ENCODE results near the gene SPRY2. TPM values are rescaled to one million over a fixed set of nuclear protein-coding genes. Genes with fewer than 3 reads are reported as not detected.

The SPRY2 gene
- total RNA-seq, 1 experiment from 2014 or later: 7.2 TPM

GRCh38 chr13:80390338-80390737 is 49.4 kb upstream of the SPRY2 start:
- no peaks in the 10 kb centered on the region for H3K36me3 ChIP-seq (ENCODE audit: control insufficient read depth in 1 of 2, insufficient read depth in 2 of 2, low read length in 2 of 2)

GRCh38 chr13:80389073-80390038 is 48.4 kb upstream of the SPRY2 start:
- Histone ChIP-seq H3K4me2 (ENCODE audit: low read length) (no peak overlapping the region), H3K27me3 (ENCODE audit: insufficient read depth, low read length) (no peaks in the 10 kb centered on the region), H3K9me3 (ENCODE audit: control insufficient read depth in 1 of 2, insufficient read depth in 1 of 2, low read depth in 1 of 2, low read length in 2 of 2) (peaks cover 0 to 3% of the 10 kb centered on the region in 2 experiments; a peak in 2 of 4 replicates), H3K79me2 (ENCODE audit: insufficient read depth, low read length) (no peaks in the 10 kb centered on the region), H3K9ac (ENCODE audit: low read length) (no peak overlapping the region), H3K4me3 (replicated peaks in 1 of 2; ENCODE audit: low read depth in 1 of 2, low read length in 2 of 2) (no peak overlapping the region), H3K27ac (ENCODE audit: low read depth, low read length) (no peak overlapping the region), H3K36me3 (ENCODE audit: control insufficient read depth in 1 of 2, insufficient read depth in 2 of 2, low read length in 2 of 2) (no peaks in the 10 kb centered on the region), H3K4me1 (ENCODE audit: control insufficient read depth in 1 of 2, insufficient read depth in 2 of 2, low read length in 2 of 2) (no peaks in the 10 kb centered on the region), H4K20me1 (ENCODE audit: insufficient read depth) (no peaks in the 10 kb centered on the region), H3K9me2 (ENCODE audit: insufficient read depth) (no peaks in the 10 kb centered on the region), H2AFZ (ENCODE audit: low read depth, low read length, poor library complexity, severe bottlenecking) (no peak overlapping the region)
- RAD21 ChIA-PET (ENCODE audit: low non-redundant PET in 1 of 2, low total read pairs in 2 of 2, uncharacterized antibody in 2 of 2, unreplicated experiment in 2 of 2): no interaction called here
- CTCF ChIA-PET: no interaction called here
- no peak for DNase-seq (ENCODE audit: low read depth, low spot score)
- no peak for TF ChIP-seq ZFX (IDR thresholded peaks at IDR 0.05)
- TF ChIP-seq POLR2AphosphoS5 (IDR thresholded peaks at IDR 0.05; ENCODE audit: low read depth, low read length): no peak
- no peak for TF ChIP-seq ZNF274 (IDR thresholded peaks at IDR 0.05; ENCODE audit: low read depth, low read length)
- TF ChIP-seq EGR1 (IDR thresholded peaks at IDR 0.05; ENCODE audit: low read depth): no peak
- no peak for TF ChIP-seq CBX3 (IDR thresholded peaks at IDR 0.05; ENCODE audit: low read depth)
- TF ChIP-seq ELF1 (IDR thresholded peaks at IDR 0.05; ENCODE audit: borderline replicate concordance, low read depth): no peak
- TF ChIP-seq SRF (IDR thresholded peaks at IDR 0.05; ENCODE audit: low read depth): no peak
- TF ChIP-seq SP1 (IDR thresholded peaks at IDR 0.05; ENCODE audit: low read depth): no peak
- TF ChIP-seq YY1 (IDR thresholded peaks at IDR 0.05; ENCODE audit: extremely low read depth, insufficient replicate concordance, low read depth, low read length): no peak
- POLR2A ChIA-PET: no interaction called here
- intact Hi-C loops (cut with micrococcal nuclease): no loop called here
- no TSS peak for BruUV-seq (replicated peaks)
- ATAC-seq: no peak

More at GRCh38 chr13:80390338-80390737, 49.4 kb upstream of the SPRY2 start:
- Histone ChIP-seq H3K9me3 (ENCODE audit: control insufficient read depth in 1 of 2, insufficient read depth in 1 of 2, low read depth in 1 of 2, low read length in 2 of 2) (peaks cover 0 to 3% of the 10 kb centered on the region in 2 experiments; a peak in 2 of 4 replicates), H2AFZ (ENCODE audit: low read depth, low read length, poor library complexity, severe bottlenecking) (no peak overlapping the region), H3K27ac (ENCODE audit: low read depth, low read length) (no peak overlapping the region), H3K4me1 (ENCODE audit: control insufficient read depth in 1 of 2, insufficient read depth in 2 of 2, low read length in 2 of 2) (no peaks in the 10 kb centered on the region), H3K27me3 (ENCODE audit: insufficient read depth, low read length) (no peaks in the 10 kb centered on the region), H4K20me1 (ENCODE audit: insufficient read depth) (no peaks in the 10 kb centered on the region), H3K4me2 (ENCODE audit: low read length) (no peak overlapping the region), H3K79me2 (ENCODE audit: insufficient read depth, low read length) (no peaks in the 10 kb centered on the region), H3K9ac (ENCODE audit: low read length) (no peak overlapping the region), H3K9me2 (ENCODE audit: insufficient read depth) (no peaks in the 10 kb centered on the region), H3K4me3 (replicated peaks in 1 of 2; ENCODE audit: low read depth in 1 of 2, low read length in 2 of 2) (no peak overlapping the region)
- ATAC-seq (no peak), DNase-seq (ENCODE audit: low read depth, low spot score) (no peak)
- CTCF ChIA-PET: no interaction called here
- intact Hi-C loops (cut with micrococcal nuclease): no loop called here
- RAD21 ChIA-PET (ENCODE audit: low non-redundant PET in 1 of 2, low total read pairs in 2 of 2, uncharacterized antibody in 2 of 2, unreplicated experiment in 2 of 2): no interaction called here
- TF ChIP-seq JUND (IDR thresholded peaks at IDR 0.05) (no peak), ZNF274 (IDR thresholded peaks at IDR 0.05; ENCODE audit: low read depth, low read length) (no peak)
- BruUV-seq (replicated peaks): no TSS peak
- POLR2A ChIA-PET: no interaction called here

Data from HCT116 (cell line).